A549 (cell line): ENCODE results near the gene ERMAP.

ENCODE experiments used
- EHMT2 ChIP-seq: fragments of 200-600 bp; sonication (generic); IDR thresholded peaks from 2 replicates; pipeline ENCODE4 v1.6.1; 2016; ENCODE audit warnings: antibody characterized with exemption, low read depth, mild to moderate bottlenecking, moderate library complexity
- POLR2A ChIP-seq: IDR thresholded peaks from 2 replicates; pipeline ENCODE4 v1.6.1; 2012; ENCODE audit warnings: mild to moderate bottlenecking, low read length
- ZSCAN20 ChIP-seq: fragments of 250-450 bp; sonication (Bioruptor Pico); IDR thresholded peaks from 2 replicates; pipeline ENCODE4 v1.8.0; 2022; ENCODE audit warnings: mild to moderate bottlenecking, moderate library complexity
- TF ChIP-seq, protein P1 (sequence below): fragments of >200 bp; sonication (Bioruptor Twin); formaldehyde crosslinking; IDR thresholded peaks from 3 replicates; pipeline ENCODE4 v1.5.1; 2016
- TF ChIP-seq, protein P2 (sequence below): fragments of 200-600 bp; sonication (generic); IDR thresholded peaks from 2 replicates; pipeline ENCODE4 v1.6.1; 2016; ENCODE audit warnings: antibody characterized with exemption, mild to moderate bottlenecking, moderate library complexity

DNA sequence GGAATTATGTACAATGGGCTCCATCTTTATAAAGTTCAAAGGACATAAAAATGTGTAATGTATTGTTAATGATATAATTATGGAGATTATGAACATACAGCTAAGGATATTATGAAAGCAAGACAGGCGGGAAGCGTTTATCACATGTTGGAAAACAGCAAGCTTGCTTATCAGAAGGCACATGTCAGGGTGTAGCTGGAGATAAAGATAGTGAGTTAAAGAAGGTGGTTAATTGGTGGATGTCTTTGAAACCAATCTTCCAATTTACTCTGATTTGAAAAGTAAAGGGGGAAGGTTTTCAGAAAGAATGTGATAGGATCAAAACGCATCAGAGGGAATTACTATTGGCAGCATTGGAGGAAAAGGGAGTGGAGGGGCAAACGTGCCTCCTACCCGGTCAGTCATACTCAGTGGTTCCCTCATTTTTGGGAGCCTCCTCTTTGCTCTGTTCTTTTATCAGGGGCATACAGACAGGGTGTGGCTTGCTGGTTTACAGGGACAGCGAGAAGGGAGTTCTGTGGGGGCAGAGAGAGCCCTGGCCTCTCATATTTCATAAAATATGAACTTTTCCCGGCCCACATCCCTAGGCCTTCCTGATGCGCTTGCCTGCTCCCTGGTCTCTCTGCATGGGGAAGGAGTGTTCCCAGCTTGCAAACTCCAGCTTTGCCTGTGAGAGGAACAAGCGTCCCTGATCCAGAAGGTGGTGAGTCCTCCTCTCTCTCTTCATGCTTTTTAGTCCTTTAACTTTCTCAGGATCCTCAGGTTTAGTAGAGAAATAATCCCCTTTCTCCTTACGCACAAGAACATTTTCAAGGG is 8.3 kb downstream of the ERMAP start:
- TF ChIP-seq POLR2A (no peak), EHMT2 (no peak), ZSCAN20 (no peak)
- TF ChIP-seq, protein P1, sequence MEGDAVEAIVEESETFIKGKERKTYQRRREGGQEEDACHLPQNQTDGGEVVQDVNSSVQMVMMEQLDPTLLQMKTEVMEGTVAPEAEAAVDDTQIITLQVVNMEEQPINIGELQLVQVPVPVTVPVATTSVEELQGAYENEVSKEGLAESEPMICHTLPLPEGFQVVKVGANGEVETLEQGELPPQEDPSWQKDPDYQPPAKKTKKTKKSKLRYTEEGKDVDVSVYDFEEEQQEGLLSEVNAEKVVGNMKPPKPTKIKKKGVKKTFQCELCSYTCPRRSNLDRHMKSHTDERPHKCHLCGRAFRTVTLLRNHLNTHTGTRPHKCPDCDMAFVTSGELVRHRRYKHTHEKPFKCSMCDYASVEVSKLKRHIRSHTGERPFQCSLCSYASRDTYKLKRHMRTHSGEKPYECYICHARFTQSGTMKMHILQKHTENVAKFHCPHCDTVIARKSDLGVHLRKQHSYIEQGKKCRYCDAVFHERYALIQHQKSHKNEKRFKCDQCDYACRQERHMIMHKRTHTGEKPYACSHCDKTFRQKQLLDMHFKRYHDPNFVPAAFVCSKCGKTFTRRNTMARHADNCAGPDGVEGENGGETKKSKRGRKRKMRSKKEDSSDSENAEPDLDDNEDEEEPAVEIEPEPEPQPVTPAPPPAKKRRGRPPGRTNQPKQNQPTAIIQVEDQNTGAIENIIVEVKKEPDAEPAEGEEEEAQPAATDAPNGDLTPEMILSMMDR, result no peak
- TF ChIP-seq, protein P2, sequence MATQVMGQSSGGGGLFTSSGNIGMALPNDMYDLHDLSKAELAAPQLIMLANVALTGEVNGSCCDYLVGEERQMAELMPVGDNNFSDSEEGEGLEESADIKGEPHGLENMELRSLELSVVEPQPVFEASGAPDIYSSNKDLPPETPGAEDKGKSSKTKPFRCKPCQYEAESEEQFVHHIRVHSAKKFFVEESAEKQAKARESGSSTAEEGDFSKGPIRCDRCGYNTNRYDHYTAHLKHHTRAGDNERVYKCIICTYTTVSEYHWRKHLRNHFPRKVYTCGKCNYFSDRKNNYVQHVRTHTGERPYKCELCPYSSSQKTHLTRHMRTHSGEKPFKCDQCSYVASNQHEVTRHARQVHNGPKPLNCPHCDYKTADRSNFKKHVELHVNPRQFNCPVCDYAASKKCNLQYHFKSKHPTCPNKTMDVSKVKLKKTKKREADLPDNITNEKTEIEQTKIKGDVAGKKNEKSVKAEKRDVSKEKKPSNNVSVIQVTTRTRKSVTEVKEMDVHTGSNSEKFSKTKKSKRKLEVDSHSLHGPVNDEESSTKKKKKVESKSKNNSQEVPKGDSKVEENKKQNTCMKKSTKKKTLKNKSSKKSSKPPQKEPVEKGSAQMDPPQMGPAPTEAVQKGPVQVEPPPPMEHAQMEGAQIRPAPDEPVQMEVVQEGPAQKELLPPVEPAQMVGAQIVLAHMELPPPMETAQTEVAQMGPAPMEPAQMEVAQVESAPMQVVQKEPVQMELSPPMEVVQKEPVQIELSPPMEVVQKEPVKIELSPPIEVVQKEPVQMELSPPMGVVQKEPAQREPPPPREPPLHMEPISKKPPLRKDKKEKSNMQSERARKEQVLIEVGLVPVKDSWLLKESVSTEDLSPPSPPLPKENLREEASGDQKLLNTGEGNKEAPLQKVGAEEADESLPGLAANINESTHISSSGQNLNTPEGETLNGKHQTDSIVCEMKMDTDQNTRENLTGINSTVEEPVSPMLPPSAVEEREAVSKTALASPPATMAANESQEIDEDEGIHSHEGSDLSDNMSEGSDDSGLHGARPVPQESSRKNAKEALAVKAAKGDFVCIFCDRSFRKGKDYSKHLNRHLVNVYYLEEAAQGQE, result no peak
